CD14-positive monocyte (primary cell): Measurements from ENCODE around the gene CAPS. TPM values are rescaled to one million over a fixed set of nuclear protein-coding genes. Genes with fewer than 3 reads are reported as not detected.

Experiments used
- DNase-seq, 3 donors: peaks; one replicate each; pipeline ENCODE4 v3.0.0-alpha.2; 2011 to 2022
- H2AFZ ChIP-seq: 2 replicates; pipeline ENCODE4 v1.6.0; 2012; ENCODE audit warnings: mild to moderate bottlenecking, low read depth, low read length, inconsistent platforms; ENCODE audit not compliant: insufficient read depth, poor library complexity, severe bottlenecking
- H3K27ac ChIP-seq, 2 donors: 1 replicate in 1 of 2; 2 replicates in 1 of 2; pipeline ENCODE4 v1.5.1; 2012 to 2013; ENCODE audit warnings: low read length in 2 of 2, control low read depth in 1 of 2, inconsistent platforms in 1 of 2, low read depth in 1 of 2, mild to moderate bottlenecking in 1 of 2
- H3K27me3 ChIP-seq, 2 donors: one replicate each; pipeline versions ENCODE4 v1.6.0 to v1.6.1; 2011 to 2013; ENCODE audit warnings: low read length in 2 of 2; ENCODE audit not compliant: control insufficient read depth in 2 of 2, insufficient read depth in 2 of 2
- H3K36me3 ChIP-seq, 2 donors: replicated peaks in 1 of 2; 1 replicate in 1 of 2; 2 replicates in 1 of 2; pipeline versions ENCODE4 v1.5.1 to v1.6.1; 2012 to 2013; ENCODE audit warnings: low read length in 2 of 2, control low read depth in 1 of 2, inconsistent platforms in 1 of 2, mild to moderate bottlenecking in 1 of 2; ENCODE audit not compliant: insufficient read depth in 2 of 2, control insufficient read depth in 1 of 2
- H3K4me1 ChIP-seq, 2 donors: 1 replicate in 1 of 2; 2 replicates in 1 of 2; pipeline versions ENCODE4 v1.5.1 to v1.6.1; 2012 to 2013; ENCODE audit warnings: low read length in 2 of 2, control low read depth in 1 of 2, inconsistent platforms in 1 of 2, mild to moderate bottlenecking in 1 of 2, moderate library complexity in 1 of 2; ENCODE audit not compliant: insufficient read depth in 2 of 2, control insufficient read depth in 1 of 2
- H3K4me2 ChIP-seq: replicated peaks from 2 replicates; pipeline ENCODE3; 2012; ENCODE audit warnings: low read length, moderate library complexity, mild to moderate bottlenecking; ENCODE audit not compliant: poor library complexity, severe bottlenecking; ENCODE audit errors: extremely low read depth
- H3K4me3 ChIP-seq, 3 experiments: fragments of 200-600 bp in 1 of 3; sonication (generic) in 1 of 3; replicated peaks in 1 of 3; 1 replicate in 2 of 3; 2 replicates in 1 of 3; pipeline ENCODE4 v1.5.1; 2011 to 2013; ENCODE audit warnings: low read length in 3 of 3, mild to moderate bottlenecking in 3 of 3, control low read depth in 2 of 3, low read depth in 2 of 3, inconsistent platforms in 1 of 3, moderate library complexity in 1 of 3
- H3K79me2 ChIP-seq: 2 replicates; pipeline ENCODE4 v1.6.0; 2012; ENCODE audit warnings: mild to moderate bottlenecking, control low read depth, inconsistent platforms, low read length, moderate library complexity; ENCODE audit not compliant: insufficient read depth
- H3K9ac ChIP-seq: 2 replicates; pipeline ENCODE4 v1.6.0; 2017; ENCODE audit warnings: low read length, mild to moderate bottlenecking; ENCODE audit not compliant: insufficient read depth, poor library complexity, severe bottlenecking
- H3K9me3 ChIP-seq, 2 donors: replicated peaks in 1 of 2; 1 replicate in 1 of 2; 2 replicates in 1 of 2; pipeline versions ENCODE4 v1.5.1 to v1.6.1; 2012 to 2013; ENCODE audit warnings: low read length in 2 of 2, control low read depth in 1 of 2; ENCODE audit not compliant: control insufficient read depth in 1 of 2, insufficient read depth in 1 of 2
- H4K20me1 ChIP-seq: 2 replicates; pipeline ENCODE4 v1.6.0; 2012; ENCODE audit warnings: mild to moderate bottlenecking, low read length, control low read depth, moderate library complexity; ENCODE audit not compliant: insufficient read depth
- H3K27ac Mint-ChIP-seq, 7 donors: one replicate each; pipeline ENCODE4 v1.8.0; 2020; ENCODE audit warnings: mild to moderate bottlenecking in 7 of 7, mixed read lengths in 7 of 7, moderate library complexity in 6 of 7, inconsistent platforms in 2 of 7
- H3K27me3 Mint-ChIP-seq, 3 donors: one replicate each; pipeline ENCODE4 v1.8.0; 2021 to 2022; ENCODE audit warnings: low read depth in 3 of 3, mild to moderate bottlenecking in 3 of 3, mixed read lengths in 3 of 3, moderate library complexity in 3 of 3, inconsistent platforms in 1 of 3
- H3K36me3 Mint-ChIP-seq, 2 donors: one replicate each; pipeline ENCODE4 v1.8.0; 2020; ENCODE audit warnings: mixed read lengths in 2 of 2, inconsistent platforms in 1 of 2, mild to moderate bottlenecking in 1 of 2
- H3K4me1 Mint-ChIP-seq: one replicate; pipeline ENCODE4 v1.8.0; 2020; ENCODE audit warnings: mild to moderate bottlenecking, mixed read lengths
- H3K4me3 Mint-ChIP-seq, 2 donors: one replicate each; pipeline ENCODE4 v1.8.0; 2020; ENCODE audit warnings: mild to moderate bottlenecking in 2 of 2, mixed read lengths in 2 of 2, moderate library complexity in 1 of 2
- H3K9me3 Mint-ChIP-seq, 7 donors: one replicate each; pipeline ENCODE4 v1.8.0; 2020 to 2022; ENCODE audit warnings: mixed read lengths in 7 of 7, mild to moderate bottlenecking in 6 of 7, moderate library complexity in 6 of 7, inconsistent platforms in 2 of 7
- CTCF ChIP-seq: fragments of 200-600 bp; IDR thresholded peaks from one replicate; pipeline ENCODE4 v1.8.0; 2022; ENCODE audit warnings: antibody characterized with exemption, mild to moderate bottlenecking
- WGBS: methylation state at CpG from one replicate; pipeline ENCODE4 v1.1.5; 2013; ENCODE audit warnings: missing lambda C conversion rate; ENCODE audit not compliant: insufficient coverage; 5-methylcytosine and 5-hydroxymethylcytosine counted together
- intact Hi-C, 2 donors: fragments of 100-400 bp; cut with micrococcal nuclease; formaldehyde crosslinking; loops; one replicate each; pipeline versions ENCODE4 v1.15.0 to v1.15.1; 2023
- polyA plus RNA-seq, 3 donors: library from polyadenylated mRNA; depleted of rRNA in 1 of 3; unstranded in 2 of 3; stranded (reverse) in 1 of 3; fragments of 300-500 nt in 2 of 3; fragments of >200 nt in 1 of 3; fragmentation: Illumina TruSeq in 2 of 3; gene quantifications; 1 replicate in 2 of 3; 2 replicates in 1 of 3; pipeline ENCODE4 v1.2.3, GENCODE V29; 2012 to 2021

The CAPS gene
- polyA plus RNA-seq, 3 donors: 0.34 to 34.8 (median 0.72) TPM

DNA sequence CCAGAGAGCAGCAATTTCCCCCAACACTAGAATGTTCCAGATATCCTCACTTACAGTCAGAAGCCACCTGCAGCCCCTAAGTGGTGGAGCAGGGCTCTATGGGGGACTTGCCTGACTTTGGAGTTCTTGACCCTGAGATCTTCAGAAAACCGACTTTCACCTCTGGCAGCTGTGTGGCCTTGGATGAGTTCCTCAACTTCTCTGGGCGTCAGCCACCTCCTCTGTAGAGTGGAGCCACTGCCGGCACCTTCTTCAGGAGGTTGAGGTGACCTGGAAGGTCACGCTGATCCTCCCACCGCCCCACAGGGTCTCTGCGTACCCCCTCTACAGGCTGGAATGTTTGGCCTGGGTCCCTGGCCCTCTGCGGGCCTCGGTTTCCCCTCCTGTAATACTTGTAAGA is 36.6 kb upstream of the CAPS start:
- 87% methylated on average over 8 of the region's 8 CpGs for WGBS
- Mint-ChIP-seq H3K27me3 (peaks cover 22 to 35% (median 22%) of the 10 kb centered on the region in 3 donors), H3K36me3 (no peaks in the 10 kb centered on the region), H3K27ac (no peak overlapping the region), H3K4me3 (no peak overlapping the region), H3K4me1 (no peaks in the 10 kb centered on the region), H3K9me3 (peaks cover 0 to 9% (median 0%) of the 10 kb centered on the region in 7 donors)
- H3K4me3 ChIP-seq: no peak overlapping the region
- H3K9ac ChIP-seq: no peak overlapping the region
- no peaks in the 10 kb centered on the region for H3K9me3 ChIP-seq
- H3K36me3 ChIP-seq: no peaks in the 10 kb centered on the region
- H3K79me2 ChIP-seq: no peaks in the 10 kb centered on the region
- peaks cover 0 to 8% of the 10 kb centered on the region in 2 donors for H3K27me3 ChIP-seq
- no peak overlapping the region for H2AFZ ChIP-seq
- TF ChIP-seq CTCF: no peak
- intact Hi-C loops: no loop called here
- no peak overlapping the region for H3K27ac ChIP-seq
- H3K4me2 ChIP-seq: no peak overlapping the region
- no peaks in the 10 kb centered on the region for H3K4me1 ChIP-seq
- no peak for DNase-seq
- no peaks in the 10 kb centered on the region for H4K20me1 ChIP-seq

- intact Hi-C loops: no loop called here
- TF ChIP-seq CTCF: no peak
- 60% methylated on average over 2 of the region's 9 CpGs for WGBS
- Mint-ChIP-seq H3K4me3 (no peak overlapping the region), H3K27ac (no peak overlapping the region), H3K9me3 (peaks cover 0 to 9% (median 0%) of the 10 kb centered on the region in 7 donors), H3K4me1 (no peaks in the 10 kb centered on the region), H3K27me3 (peaks cover 22 to 35% (median 24%) of the 10 kb centered on the region in 3 donors), H3K36me3 (no peaks in the 10 kb centered on the region)
- Histone ChIP-seq H3K27ac (no peak overlapping the region), H3K79me2 (no peaks in the 10 kb centered on the region), H2AFZ (no peak overlapping the region), H3K4me3 (no peak overlapping the region), H3K4me1 (no peaks in the 10 kb centered on the region), H3K4me2 (no peak overlapping the region), H3K27me3 (peaks cover 0 to 8% of the 10 kb centered on the region in 2 donors), H4K20me1 (no peaks in the 10 kb centered on the region), H3K9me3 (no peaks in the 10 kb centered on the region), H3K36me3 (no peaks in the 10 kb centered on the region), H3K9ac (no peak overlapping the region)
- no peak for DNase-seq
These were observed 36.2 kb upstream of the CAPS start for GRCh38 chr19:5877882-5878281.
